HG02938 (cell line): ENCODE results near the gene NCAPH2.
A peak's percentile ranks its signal among the peaks of the same experiment; 100 is the strongest.

Experiments
- ATAC-seq: cut with Tn5 transposase; IDR thresholded peaks from one replicate; pipeline ENCODE4 v1.9.1; 2021; ENCODE audit warnings: mild to moderate bottlenecking, moderate library complexity; ENCODE audit not compliant: unreplicated experiment

The NCAPH2 gene

GRCh38 chr22:50488886-50489285, 19.1 kb upstream of the NCAPH2 start:
- ATAC-seq, result no peak

- no peak for ATAC-seq
Measured at GRCh38 chr22:50489363-50490243, 18.4 kb upstream of the NCAPH2 start.

GRCh38 chr22:50490531-50491308, 17.3 kb upstream of the NCAPH2 start:
- ATAC-seq, result no peak

- no peak for ATAC-seq
Measured at GRCh38 chr22:50497093-50497492, 10.9 kb upstream of the NCAPH2 start.

DNA sequence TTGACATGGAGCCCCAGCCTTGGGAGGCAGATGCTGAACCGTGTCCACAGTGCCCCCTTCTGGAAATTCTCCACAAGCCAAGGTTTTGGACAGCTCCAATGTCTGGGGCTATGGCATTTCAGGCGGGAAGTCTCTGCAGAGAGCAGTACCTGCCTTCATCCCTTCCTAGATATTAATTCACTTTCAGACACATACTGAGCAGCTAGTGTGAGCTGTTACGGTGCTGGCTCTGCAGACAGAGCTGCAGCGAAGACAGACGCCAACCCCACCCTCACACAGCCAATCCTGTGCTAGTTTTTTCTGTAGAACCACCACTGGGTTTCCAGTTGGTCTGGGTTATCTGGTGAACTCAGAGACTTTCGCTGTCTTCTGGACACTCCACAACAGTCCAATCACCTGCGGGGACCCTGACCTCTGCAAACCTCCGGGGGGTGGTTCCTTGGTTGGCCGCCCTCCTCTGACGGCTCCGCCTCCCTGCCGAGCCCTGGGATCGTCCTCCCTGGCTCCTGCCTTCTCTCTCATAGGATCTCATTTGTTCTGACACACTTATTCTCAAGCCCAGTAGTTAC, 9.6 kb upstream of the NCAPH2 start:
- no peak for ATAC-seq

- ATAC-seq, result no peak
Measured at GRCh38 chr22:50500452-50500851, 7.6 kb upstream of the NCAPH2 start.

- no peak for ATAC-seq
Measured at GRCh38 chr22:50502096-50502495, 5.9 kb upstream of the NCAPH2 start.

DNA sequence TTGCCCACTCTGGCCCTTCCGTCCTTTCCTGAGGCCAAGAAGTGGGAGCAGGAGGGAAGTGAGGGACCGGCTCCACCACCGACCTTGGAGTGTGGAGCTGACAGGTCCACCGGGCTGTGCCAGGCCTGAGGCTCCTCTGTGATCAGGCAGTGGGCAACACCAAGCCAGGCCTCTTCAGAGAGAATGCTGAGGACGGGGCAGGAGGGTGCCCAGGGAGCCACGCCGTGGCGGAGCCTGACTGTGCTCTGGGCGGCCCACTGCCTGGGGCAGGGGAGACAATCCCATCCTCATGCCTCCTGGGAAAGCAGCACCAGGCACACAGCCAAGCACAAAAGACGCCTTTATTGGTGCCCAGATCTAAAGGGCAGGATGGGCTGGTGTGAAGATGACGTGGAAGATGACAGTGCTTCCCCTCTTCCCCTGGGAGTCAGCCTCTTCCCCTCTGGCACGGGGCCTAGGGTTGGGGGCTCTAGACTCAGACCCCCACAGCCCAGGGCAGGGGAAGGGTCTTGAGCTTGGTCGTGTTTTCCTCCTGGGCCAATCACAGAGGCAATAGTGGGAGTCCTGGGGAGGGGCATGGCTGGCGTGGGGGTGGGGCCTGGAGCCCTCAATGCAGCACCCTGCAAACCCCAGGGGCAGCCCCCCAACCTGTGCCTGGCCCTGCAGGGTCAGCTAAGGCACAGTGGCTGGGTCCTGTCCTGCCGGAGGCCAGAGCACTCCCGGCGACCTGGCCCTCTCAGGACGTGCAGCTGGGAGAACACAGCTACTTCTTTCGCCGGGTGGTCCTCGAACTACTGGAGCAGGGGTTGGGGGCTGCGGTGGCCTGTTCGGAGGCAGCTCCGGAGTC, 5.2 kb upstream of the NCAPH2 start:
- ATAC-seq, result no peak

GRCh38 chr22:50503475-50504145, 4.4 kb upstream of the NCAPH2 start:
- no peak for ATAC-seq

GRCh38 chr22:50504369-50505211, 3.4 kb upstream of the NCAPH2 start:
- ATAC-seq, result no peak

GRCh38 chr22:50505276-50505775, 2.7 kb upstream of the NCAPH2 start:
- ATAC-seq, result no peak

- ATAC-seq, result no peak
Measured at GRCh38 chr22:50505776-50506610, 2.0 kb upstream of the NCAPH2 start.

- peak; percentile 7 for ATAC-seq
Measured at GRCh38 chr22:50506611-50507420, 1.2 kb upstream of the NCAPH2 start.

GRCh38 chr22:50507421-50507990, 518 bp upstream of the NCAPH2 start, which contains the start of gene LMF2:
Gene LMF2, minus strand, starts transcription at chr22:50507702. Its CDS starts 27 bp downstream, at chr22:50507675.
- ATAC-seq, result peak; percentile 46

DNA sequence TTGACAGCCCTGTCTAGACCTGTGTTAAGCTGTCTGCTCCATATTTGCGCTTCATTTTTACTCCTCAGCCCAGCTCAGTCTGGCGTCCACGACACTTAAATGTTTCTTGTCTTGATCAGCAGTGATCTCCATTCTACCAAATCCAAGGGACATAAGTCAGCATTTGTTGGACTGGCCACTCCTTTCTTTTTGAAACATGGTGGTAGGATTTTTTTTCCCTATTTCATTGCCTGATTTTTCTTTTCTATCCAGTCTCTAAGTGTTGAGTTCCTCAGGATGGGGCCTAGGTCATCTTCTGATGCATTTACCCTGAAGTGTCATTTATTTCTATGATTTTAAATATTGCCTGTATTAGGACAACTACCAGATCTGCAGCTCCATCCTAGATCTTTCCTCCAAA, 873 bp downstream of the NCAPH2 start:
- ATAC-seq, result no peak

GRCh38 chr22:50513175-50513574, 5.2 kb downstream of the NCAPH2 start:
- no peak for ATAC-seq

DNA sequence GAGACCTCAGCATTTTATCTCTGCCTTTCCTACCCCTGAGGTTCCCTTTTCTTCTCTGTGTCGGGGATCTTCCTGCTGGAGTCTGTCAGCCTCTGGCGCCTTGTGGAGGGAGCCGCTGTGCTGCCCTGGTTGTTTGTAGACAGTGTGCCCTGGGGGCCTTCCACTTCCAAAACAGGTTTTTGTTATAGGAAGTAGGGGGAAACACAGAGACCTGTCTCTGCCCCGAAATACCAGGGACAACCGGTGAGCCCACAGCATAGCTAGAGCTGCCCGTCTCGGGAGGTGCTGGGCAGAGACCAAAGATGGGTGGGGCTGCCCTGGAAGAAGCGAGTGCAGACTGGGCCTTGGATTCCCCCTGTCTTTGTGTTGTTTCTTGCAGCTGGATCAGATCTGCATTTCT, 8.0 kb downstream of the NCAPH2 start:
- no peak for ATAC-seq
